K562 (cell line): ENCODE results near the gene TINAGL1. TPM values are rescaled to one million over a fixed set of nuclear protein-coding genes. Genes with fewer than 3 reads are reported as not detected.

Source experiments
- ATAC-seq: fragments of 200-7000 bp; cut with Tn5 transposase; 3 replicates; pipeline ENCODE4 v1.9.1; 2020; ENCODE audit warnings: moderate library complexity
- BruUV-seq: library from RNA; stranded (reverse); fragments of 400-500 nt; replicated peaks from 2 replicates; lab custom pipeline; 2021; lab: Mats Ljungman, UMichigan
- CTCF ChIA-PET: fragments of 300-600 bp; formaldehyde crosslinking; extraction: SDS; loops from one replicate; lab custom pipeline; 2021; ENCODE audit warnings: low intra/inter-chr PET ratio; lab: Yijun Ruan, JAX
- POLR2A ChIA-PET: fragments of 300-600, 350-650 bp; sonication (Branson Sonifier 250); formaldehyde crosslinking; extraction: SDS; loops from one replicate; lab custom pipeline; 2021; ENCODE audit warnings: antibody characterized with exemption, inconsistent platforms; lab: Yijun Ruan, JAX
- DNase-seq, 4 experiments: peaks; one replicate each; pipeline versions ENCODE4 v3.0.0 to v3.0.0-alpha.2; 2011 to 2018; ENCODE audit warnings: low spot score in 3 of 4, mixed read lengths in 3 of 4; ENCODE audit errors: extremely low read depth in 1 of 4
- FAIRE-seq: peaks from 2 replicates; lab custom pipeline; 2011; peaks lifted over from hg19 to GRCh38; lab: Jason Lieb, UNC
- H2AFZ ChIP-seq: 2 replicates; pipeline ENCODE4 v1.6.0; 2011; ENCODE audit warnings: low read depth, low read length, control low read depth, inconsistent platforms
- H3K27ac ChIP-seq: fragments of 200-600 bp; 3 replicates; pipeline ENCODE4 v1.8.0; 2011; ENCODE audit warnings: low read depth, mild to moderate bottlenecking, control low read depth, inconsistent platforms, low read length, moderate library complexity, mixed read lengths; ENCODE audit errors: extremely low read depth
- H3K27me3 ChIP-seq, 2 experiments: fragments of 300-600 bp in 1 of 2; 2 replicates in 1 of 2; 3 replicates in 1 of 2; pipeline versions ENCODE4 v1.6.0 to v1.8.0; 2011; ENCODE audit warnings: inconsistent platforms in 2 of 2, low read length in 2 of 2, mild to moderate bottlenecking in 1 of 2, mixed read lengths in 1 of 2, moderate library complexity in 1 of 2; ENCODE audit not compliant: control insufficient read depth in 2 of 2, insufficient read depth in 2 of 2
- H3K36me3 ChIP-seq: fragments of 300-600 bp; 3 replicates; pipeline ENCODE4 v1.8.0; 2011; ENCODE audit warnings: mild to moderate bottlenecking, low read length, inconsistent platforms; ENCODE audit not compliant: control insufficient read depth, insufficient read depth
- H3K4me1 ChIP-seq, 2 experiments: fragments of 200-600 bp in 1 of 2; replicated peaks in 1 of 2; 2 replicates in 1 of 2; 3 replicates in 1 of 2; pipeline versions ENCODE4 v1.5.1 to v1.8.0; 2011; ENCODE audit warnings: inconsistent platforms in 2 of 2, low read length in 2 of 2, mild to moderate bottlenecking in 1 of 2, mixed read lengths in 1 of 2, moderate library complexity in 1 of 2; ENCODE audit not compliant: control insufficient read depth in 2 of 2, insufficient read depth in 2 of 2
- H3K4me2 ChIP-seq: 2 replicates; pipeline ENCODE4 v1.6.1; 2011; ENCODE audit warnings: low read length, control low read depth, inconsistent platforms, mixed read lengths; ENCODE audit not compliant: insufficient read depth
- H3K4me3 ChIP-seq: fragments of 200-600 bp; sonication (generic), shearing (Covaris generic); 2 replicates; pipeline ENCODE4 v1.5.1; 2016; ENCODE audit warnings: control low read depth, inconsistent platforms
- H3K79me2 ChIP-seq: fragments of 200-600 bp; 3 replicates; pipeline ENCODE4 v1.8.0; 2011; ENCODE audit warnings: low read length, inconsistent platforms; ENCODE audit not compliant: control insufficient read depth, insufficient read depth
- H3K9ac ChIP-seq, 2 experiments: 2 replicates each; pipeline versions ENCODE4 v1.6.0 to v1.6.1; 2011; ENCODE audit warnings: low read depth in 2 of 2, low read length in 2 of 2, control low read depth in 1 of 2, inconsistent platforms in 1 of 2, mild to moderate bottlenecking in 1 of 2, mixed read lengths in 1 of 2; ENCODE audit not compliant: insufficient read depth in 1 of 2
- H3K9me1 ChIP-seq: one replicate; pipeline ENCODE4 v1.6.0; 2011; ENCODE audit warnings: inconsistent platforms, mild to moderate bottlenecking, low read length, moderate library complexity; ENCODE audit not compliant: control insufficient read depth, insufficient read depth
- H3K9me3 ChIP-seq: replicated peaks from 2 replicates; pipeline ENCODE4 v1.5.1; 2011; ENCODE audit warnings: low read depth, low read length, inconsistent platforms; ENCODE audit not compliant: control insufficient read depth, insufficient read depth
- H4K20me1 ChIP-seq: replicated peaks from 2 replicates; pipeline ENCODE4 v1.6.1; 2011; ENCODE audit warnings: low read length, inconsistent platforms, mixed read lengths; ENCODE audit not compliant: control insufficient read depth, insufficient read depth
- ATF1 ChIP-seq, 2 experiments: fragments of 450-650 bp in 1 of 2; IDR thresholded peaks; 2 replicates each; pipeline ENCODE4 v1.6.1; 2016; ENCODE audit warnings: missing compliant biosample characterization in 1 of 2, missing genetic modification characterization in 1 of 2
- BDP1 ChIP-seq: IDR thresholded peaks from 3 replicates; pipeline ENCODE4 v1.6.1; 2011; ENCODE audit not compliant: insufficient read length, insufficient read depth
- EP400 ChIP-seq: fragments of 450-650 bp; IDR thresholded peaks from 2 replicates; pipeline ENCODE4 v1.6.1; 2017; ENCODE audit warnings: antibody characterized with exemption, mild to moderate bottlenecking, moderate library complexity
- POLR2G ChIP-seq: fragments of 200-400 bp; formaldehyde crosslinking; IDR thresholded peaks from 2 replicates; pipeline ENCODE4 v1.6.1; 2017; ENCODE audit warnings: low read depth, mild to moderate bottlenecking, antibody characterized with exemption, low read length, moderate library complexity
- POU5F1 ChIP-seq: fragments of 150-350 bp; IDR thresholded peaks from 2 replicates; pipeline ENCODE4 v1.6.1; 2014; ENCODE audit warnings: borderline replicate concordance, low read length, low read depth, mild to moderate bottlenecking; ENCODE audit not compliant: partially characterized antibody
- SPI1 ChIP-seq: IDR thresholded peaks from 2 replicates; pipeline ENCODE4 v1.6.1; 2011; ENCODE audit warnings: low read depth, low read length, control low read depth, borderline replicate concordance
- TEAD4 ChIP-seq, 2 experiments: sonication (generic) in 1 of 2; formaldehyde crosslinking in 1 of 2; IDR thresholded peaks; 2 replicates each; pipeline versions ENCODE4 v1.6.1 to v1.8.0; 2012 to 2022; ENCODE audit warnings: borderline replicate concordance in 1 of 2, inconsistent platforms in 1 of 2, low read length in 1 of 2, mild to moderate bottlenecking in 1 of 2, missing genetic modification reagents in 1 of 2
- ZC3H11A ChIP-seq: IDR thresholded peaks from 2 replicates; pipeline ENCODE4 v1.6.1; 2012; ENCODE audit warnings: low read depth, low read length, improper control_type of control experiment
- ZNF165 ChIP-seq: fragments of 250-450 bp; sonication (Bioruptor Pico); IDR thresholded peaks from 2 replicates; pipeline ENCODE4 v1.4.0; 2020; ENCODE audit warnings: borderline replicate concordance
- ZNF589 ChIP-seq: fragments of 200-800 bp; sonication (Bioruptor generic); IDR thresholded peaks from 2 replicates; pipeline ENCODE4 v1.6.1; 2016; ENCODE audit warnings: low read depth, missing genetic modification characterization, missing compliant biosample characterization
- WGBS: fragments of 100-300 bp; shearing (Covaris generic); methylation state at CpG from one replicate; pipeline ENCODE4 v1.1.6; 2016; ENCODE audit warnings: low coverage, mixed read lengths; ENCODE audit not compliant: insufficient coverage; ENCODE audit errors: missing lambda C conversion rate; 5-methylcytosine and 5-hydroxymethylcytosine counted together
- in situ Hi-C: fragments of 300-500 bp; cut with MboI; formaldehyde crosslinking; loops from 4 replicates; pipeline ENCODE4 v1.15.0; 2018; ENCODE audit warnings: inconsistent platforms, mixed read lengths
- intact Hi-C: fragments of 100-400 bp; cut with micrococcal nuclease; formaldehyde crosslinking; loops from 2 replicates; pipeline ENCODE4 v1.14.2; 2022
- polyA plus RNA-seq, 8 experiments: library from polyadenylated mRNA; depleted of rRNA in 4 of 8; stranded (reverse) in 5 of 8; unstranded in 3 of 8; fragments of >200 nt; fragmentation: Nextera tagmentation in 2 of 8; fragmentation: Illumina TruSeq in 1 of 8; extraction: Ambion mirVana in 2 of 8; extraction: Trizol in 1 of 8; gene quantifications; 2 replicates each; pipeline versions ENCODE4 v1.2.1 to v1.2.3, GENCODE V29; 2011 to 2014; ENCODE audit warnings: inconsistent platforms in 1 of 8, missing spikeins in 1 of 8
- total RNA-seq, 7 experiments: library from RNA; depleted of rRNA in 6 of 7; stranded (reverse); fragments of >200 nt in 6 of 7; fragmentation: Illumina TruSeq in 2 of 7; extraction: Trizol in 2 of 7; gene quantifications; 2 replicates each; pipeline versions ENCODE4 v1.2.1 to v1.2.3, GENCODE V29; 2011 to 2021; ENCODE audit warnings: low replicate concordance in 1 of 7

TINAGL1 gene
- total and polyA plus RNA-seq, 9 of the 15 experiments (the other 6 are each of a cell fraction or from before 2014, with no cell fraction given): 0.04 to 1.2 (median 0.07) TPM; not detected in 4

- TF ChIP-seq SPI1 (0 out of 2 replicates have a peak, but pooled peaks have one; percentile 7), ZNF165 (CRISPR knock-in tag) (no peak), POU5F1 (no peak), EP400 (no peak), ZC3H11A (no peak), TEAD4 (IDR thresholded peaks at IDR 0.05; ENCODE audit: low read length) (peak; percentile 9; the same call in 1 of the 2 replicates), TEAD4 (CRISPR knock-in tag; IDR thresholded peaks at IDR 0.05; ENCODE audit: borderline replicate concordance) (no peak), ZNF589 (CRISPR knock-in tag) (no peak)
- TF ChIP-seq, all 486 proteins: peak for 4
These were observed 50.2 kb downstream of the TINAGL1 start (continued) for GRCh38 chr1:31626223-31627207.

GRCh38 chr1:31627301-31627929 lies 51.1 kb downstream of the TINAGL1 start:
- no peak overlapping the region for H3K27ac ChIP-seq
- no peaks in the 10 kb centered on the region for H3K79me2 ChIP-seq
- H3K27me3 ChIP-seq: no peaks in the 10 kb centered on the region
- H3K9me1 ChIP-seq: no peaks in the 10 kb centered on the region
- peak in 2 of 4 experiments; percentile 31 for DNase-seq
- no peak overlapping the region for H2AFZ ChIP-seq
- H3K4me3 ChIP-seq: no peak overlapping the region
- H3K4me1 ChIP-seq: peaks cover 0 to 15% of the 10 kb centered on the region in 2 experiments; a peak in 3 of 5 replicates
- no peak for FAIRE-seq
- TF ChIP-seq ATF1 (CRISPR knock-in tag; IDR thresholded peaks at IDR 0.05) (no peak), ATF1 (tag; IDR thresholded peaks at IDR 0.05) (no peak), BDP1 (no peak), POLR2G (0 out of 2 replicates have a peak, but pooled peaks have one; percentile 20)
- H4K20me1 ChIP-seq: peaks cover 6% of the 10 kb centered on the region; the same call in 1 of the 2 replicates
- POLR2A ChIA-PET: interaction anchor here (0.6 to 6.4 kb wide), 4 partner anchors 11 to 967 kb away, joined by 3 to 47 read pairs (median 6); partner anchors contain the start of gene PEF1
- CTCF ChIA-PET: no interaction called here
- WGBS: 48% methylated on average over 13 of the region's 13 CpGs
- intact Hi-C loops: no loop called here
- H3K36me3 ChIP-seq: peaks cover 43% of the 10 kb centered on the region; the same call in 2 of the 3 replicates
- no peak overlapping the region for H3K4me2 ChIP-seq
- no TSS peak for BruUV-seq
- H3K9ac ChIP-seq: peak overlapping the region in 1 of 2 experiments; percentile 47; a peak in 1 of 4 replicates
- no peaks in the 10 kb centered on the region for H3K9me3 ChIP-seq
- no peak for ATAC-seq
- in situ Hi-C loops: no loop called here
